ENCODE results near the gene PRSS53. TPM values are rescaled to one million over a fixed set of nuclear protein-coding genes. Genes with fewer than 3 reads are reported as not detected.
"Not testable (repeated sequence)": the region's sequence is repeated elsewhere in the genome, so short reads cannot be mapped to it uniquely, and the experiment has no call there.

PRSS53 gene
- total RNA-seq: 1 to 10 TPM; 2.3 to 3.8 (median 2.7) TPM

DNA sequence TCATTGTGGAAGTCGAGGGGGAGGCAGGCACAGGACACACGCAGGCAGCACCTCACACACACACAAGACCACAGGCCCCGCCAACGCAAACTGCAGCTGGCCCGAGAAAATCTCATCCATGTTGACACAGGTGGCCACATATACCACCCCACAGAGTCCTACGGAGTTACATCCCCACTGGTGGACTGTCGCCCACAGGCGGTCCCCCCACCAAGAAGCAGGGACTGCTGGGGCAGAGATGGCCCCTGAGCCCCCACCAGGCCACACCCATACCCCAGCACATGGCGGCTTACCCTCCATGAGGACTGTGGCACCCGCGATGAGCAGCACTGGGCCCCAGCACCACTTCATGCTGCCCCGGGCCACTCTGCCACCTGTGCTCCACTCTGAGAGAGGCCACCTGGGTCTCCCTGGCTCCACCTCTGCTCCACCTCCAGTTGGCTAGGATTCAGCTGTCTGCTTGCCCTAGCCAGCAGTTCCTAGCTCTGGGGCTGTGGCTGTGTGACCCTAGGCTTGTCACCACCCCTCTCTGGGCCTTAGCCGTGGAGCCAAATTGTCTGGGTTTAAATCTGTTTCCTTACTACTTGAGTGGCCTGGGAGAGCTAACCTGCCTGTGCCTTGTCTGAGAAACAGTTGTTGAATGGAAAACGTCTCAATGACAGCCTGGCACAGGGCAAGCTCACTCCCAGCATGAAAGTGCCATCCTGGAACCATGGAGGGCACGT, at the start of gene PRSS53:
Gene PRSS53 (minus strand): TSS at position 485 of the 725 bp plus-strand sequence. CDS start 134 bp downstream, at position 351.
- H3K4me3 ChIP-seq (ENCODE audit: low read depth, poor library complexity, severe bottlenecking): no peak within 1 kb of the TSS
- no peak for DNase-seq (ENCODE audit: low spot score in 2 of 2)
- 76 to 88% methylated on average over 11 to 13 of the region's 15 CpGs for WGBS, 2 donors
- TF ChIP-seq CTCF (IDR thresholded peaks at IDR 0.05): no peak
- no peak for TF ChIP-seq POLR2A (IDR thresholded peaks at IDR 0.05)
- intact Hi-C loops (cut with DNase I; ENCODE audit: low total_unique reads): no loop called here

DNA sequence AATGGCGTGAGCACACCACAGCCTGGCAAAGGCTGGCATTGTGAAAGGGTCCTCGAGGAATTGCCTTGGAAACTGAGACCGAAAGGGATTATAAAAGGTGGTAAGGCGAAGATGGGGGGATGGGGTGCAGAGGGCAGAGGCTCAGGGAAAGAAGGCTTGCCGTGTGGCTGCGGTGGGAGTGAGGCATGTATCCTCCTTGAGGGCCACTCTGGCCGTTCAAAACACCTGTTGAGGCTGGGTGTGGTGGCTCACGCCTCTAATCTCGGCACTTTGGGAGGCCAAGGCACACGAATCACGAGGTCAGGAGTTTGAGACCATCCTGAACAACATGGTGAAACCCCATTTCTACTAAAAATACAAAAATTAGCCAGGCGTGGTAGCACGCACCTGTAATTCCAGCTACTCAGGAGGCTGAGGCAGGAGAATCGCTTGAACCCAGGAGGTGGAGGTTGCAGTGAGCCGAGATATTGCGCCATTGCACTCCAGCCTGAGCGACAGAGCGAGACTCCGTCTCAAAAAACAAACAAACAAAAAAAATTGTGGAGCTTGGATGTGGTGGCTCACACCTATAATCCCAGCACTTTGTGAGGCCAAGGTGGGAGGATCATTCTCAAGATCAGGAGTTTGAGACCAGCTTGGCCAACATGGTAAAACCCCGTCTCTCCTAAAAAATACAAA, 48.2 kb upstream of the PRSS53 start:
- DNase-seq (ENCODE audit: low spot score in 2 of 2); H3K4me3 ChIP-seq (ENCODE audit: low read depth, poor library complexity, severe bottlenecking); intact Hi-C loops (cut with DNase I; ENCODE audit: low total_unique reads): not testable (repeated sequence)
- 92 to 93% methylated on average over 20 of the region's 20 CpGs for WGBS, 2 donors

GRCh38 chr16:31136287-31136662, 47.5 kb upstream of the PRSS53 start:
- no peak overlapping the region for H3K4me3 ChIP-seq (ENCODE audit: low read depth, poor library complexity, severe bottlenecking)
- no peak for DNase-seq (ENCODE audit: low spot score in 2 of 2)
- intact Hi-C loops (cut with DNase I; ENCODE audit: low total_unique reads): no loop called here
- TF ChIP-seq CTCF (IDR thresholded peaks at IDR 0.05): no peak
- TF ChIP-seq POLR2A (IDR thresholded peaks at IDR 0.05): no peak
- 72 to 80% methylated on average over 6 of the region's 6 CpGs for WGBS, 2 donors

DNA sequence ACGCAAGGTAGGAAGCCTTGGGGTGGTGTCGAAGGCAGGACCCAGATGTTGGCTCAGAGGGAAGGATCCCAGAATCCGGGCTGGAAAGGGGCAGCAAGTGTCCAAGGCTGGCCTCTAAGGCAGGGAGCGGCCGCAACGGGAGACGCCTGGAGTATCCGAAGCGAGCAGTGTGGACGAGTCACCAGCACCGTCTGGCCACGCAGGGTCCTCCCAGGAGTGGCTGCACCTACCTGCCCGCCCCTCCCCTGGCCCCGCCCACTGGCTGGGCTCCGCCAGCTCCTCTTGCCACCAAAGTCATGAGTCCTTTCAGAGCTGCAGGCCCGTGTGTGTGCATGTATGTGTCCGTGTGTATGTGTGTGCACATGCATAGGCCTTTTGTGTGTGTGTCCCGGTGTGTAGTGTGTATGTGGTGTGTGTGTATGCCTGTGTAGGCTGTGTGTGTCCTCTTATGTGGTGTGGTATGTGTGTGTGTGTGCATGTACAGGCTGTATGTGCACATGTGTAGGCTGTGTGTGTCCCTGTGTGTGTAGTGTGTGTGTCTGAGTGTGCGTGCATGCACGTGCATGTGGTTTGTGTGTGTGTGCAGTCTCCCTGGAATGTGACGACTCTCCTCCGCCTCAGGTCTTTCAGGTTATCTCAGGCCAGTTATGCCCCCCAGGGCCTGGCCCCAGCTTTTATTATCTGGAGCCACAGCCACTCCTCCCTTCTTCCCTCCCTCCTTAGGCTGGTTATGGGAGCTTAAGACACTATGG, 47.0 kb upstream of the PRSS53 start, which contains the start of gene PRSS8:
Gene PRSS8 (minus strand): TSS at position 193 of the 752 bp plus-strand sequence. CDS start 229 bp downstream, outside the sequence.
- WGBS, 2 donors: 44 to 45% methylated on average over 11 to 21 of the region's 22 CpGs
- TF ChIP-seq CTCF (IDR thresholded peaks at IDR 0.05): peak in 1 of 3 donors; percentile 18
- TF ChIP-seq POLR2A (IDR thresholded peaks at IDR 0.05): no peak
- DNase-seq (ENCODE audit: low spot score in 2 of 2): peak; percentile 70 to 91
- H3K4me3 ChIP-seq (ENCODE audit: low read depth, poor library complexity, severe bottlenecking): peak within 1 kb of the TSS; percentile 33
- intact Hi-C loops (cut with DNase I; ENCODE audit: low total_unique reads): no loop called here

DNA sequence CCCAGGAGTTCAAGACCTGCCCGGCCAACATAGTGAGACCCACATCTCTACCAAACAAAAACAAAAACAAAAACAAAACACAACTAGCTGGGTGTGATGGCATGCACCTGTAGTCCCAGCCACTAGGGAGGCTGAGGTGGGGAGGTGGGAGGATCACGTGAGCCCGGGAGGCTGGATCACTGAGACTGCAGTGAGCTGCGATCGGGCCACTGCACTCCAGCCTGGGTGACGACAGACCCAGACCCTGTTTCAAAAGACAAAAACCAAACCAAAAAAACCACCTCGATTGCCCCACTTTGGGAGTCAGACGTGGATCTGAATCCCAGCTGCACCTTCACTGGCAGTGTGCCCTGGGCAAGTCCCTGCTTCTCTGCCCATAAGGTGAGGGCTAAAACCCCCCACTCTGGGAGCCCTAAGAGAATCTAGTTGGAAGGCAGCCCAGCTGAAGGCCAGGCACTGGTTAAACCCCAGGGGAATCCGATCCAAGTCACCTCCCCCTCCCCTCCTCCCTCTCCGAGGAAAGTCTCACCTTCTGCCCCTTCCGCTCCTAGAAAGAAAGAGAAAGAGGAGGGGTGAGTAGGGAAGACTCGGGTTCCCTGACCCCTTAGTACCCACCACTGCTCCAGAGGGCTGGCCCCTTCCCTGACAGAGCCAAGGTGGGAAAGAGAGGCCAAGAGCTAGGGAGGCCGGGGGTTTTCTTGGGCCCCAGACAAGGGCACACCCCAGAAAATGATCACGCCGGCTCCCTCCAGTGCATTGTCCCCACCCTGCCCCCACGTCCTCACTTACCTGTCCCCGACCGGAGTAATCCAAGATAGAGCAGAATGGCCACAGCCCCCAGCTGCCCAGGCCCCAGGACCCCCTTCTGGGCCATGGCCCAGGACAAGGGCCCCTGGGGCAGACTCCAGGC, 46.1 kb upstream of the PRSS53 start:
- H3K4me3 ChIP-seq (ENCODE audit: low read depth, poor library complexity, severe bottlenecking): peak overlapping the region; percentile 33
- peak in 1 of 2 donors; percentile 86 for DNase-seq (ENCODE audit: low spot score in 2 of 2)
- intact Hi-C loops (cut with DNase I; ENCODE audit: low total_unique reads): no loop called here
- TF ChIP-seq CTCF (IDR thresholded peaks at IDR 0.05) (no peak), POLR2A (IDR thresholded peaks at IDR 0.05) (no peak)
- WGBS, 2 donors: 18 to 22% methylated on average over 18 of the region's 18 CpGs

All from lower leg skin (tissue), 4 donors.